Inferior parietal cortex (tissue), 1 donor: ENCODE results near the gene CLUH.
"Not testable (repeated sequence)": the region's sequence is repeated elsewhere in the genome, so short reads cannot be mapped to it uniquely, and the experiment has no call there.

Source experiments
- DNase-seq: peaks from one replicate; pipeline ENCODE4 v3.0.0-alpha.2; 2016; ENCODE audit errors: extremely low spot score

The CLUH gene

GRCh38 chr17:2701996-2702741 lies 9.4 kb downstream of the CLUH start:
- no peak for DNase-seq

DNA sequence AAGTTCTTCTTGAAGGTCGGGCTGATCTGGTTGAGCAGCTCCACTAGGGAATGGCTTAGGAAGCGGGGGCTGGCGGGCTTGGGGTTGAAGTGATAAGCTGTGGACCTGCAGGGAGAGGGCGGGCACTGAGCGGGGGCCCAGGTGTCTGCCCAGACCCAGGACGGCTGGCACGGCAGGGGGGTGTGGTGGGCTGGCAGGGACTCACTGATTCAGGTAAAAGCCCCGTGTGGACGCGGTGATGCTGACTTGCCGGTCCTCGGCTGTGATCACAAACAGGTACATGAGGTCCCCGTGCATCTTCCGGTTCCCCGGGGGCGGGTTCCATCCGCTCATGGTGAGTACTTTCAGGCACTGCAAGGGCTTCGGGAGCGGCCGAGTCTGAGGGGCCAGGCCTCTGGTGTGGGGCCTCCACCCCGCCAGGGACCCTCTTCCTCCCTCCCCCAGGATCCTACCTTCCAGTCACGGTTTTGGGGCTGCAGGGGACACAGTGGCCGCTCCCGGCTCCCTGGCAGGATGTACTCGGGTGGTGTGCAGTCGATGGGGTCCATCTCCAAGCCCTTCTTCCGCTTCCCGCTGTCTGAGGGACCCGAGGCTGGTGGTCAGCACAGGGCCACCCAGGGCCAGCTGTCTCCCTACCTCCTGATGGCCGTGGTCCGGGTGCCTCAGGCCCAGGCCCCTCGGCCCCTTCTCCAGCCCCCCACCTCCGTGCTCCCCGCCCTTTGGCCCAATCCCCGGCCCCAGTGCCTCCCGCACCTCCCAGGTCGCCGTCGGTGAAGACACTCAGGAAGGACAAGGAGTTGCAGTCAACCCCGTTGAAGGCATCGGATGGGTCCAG lies 10.2 kb downstream of the CLUH start:
- no peak for DNase-seq

- DNase-seq: no peak
Measured at GRCh38 chr17:2700491-2701141, 10.9 kb downstream of the CLUH start.

- no peak for DNase-seq
Measured at GRCh38 chr17:2700030-2700490, 11.5 kb downstream of the CLUH start.

GRCh38 chr17:2699216-2699805 lies 12.3 kb downstream of the CLUH start:
- DNase-seq: not testable (repeated sequence)

- DNase-seq: no peak
Measured at GRCh38 chr17:2697611-2698162, 13.9 kb downstream of the CLUH start.

GRCh38 chr17:2695961-2696760 lies 15.4 kb downstream of the CLUH start:
- no peak for DNase-seq

DNA sequence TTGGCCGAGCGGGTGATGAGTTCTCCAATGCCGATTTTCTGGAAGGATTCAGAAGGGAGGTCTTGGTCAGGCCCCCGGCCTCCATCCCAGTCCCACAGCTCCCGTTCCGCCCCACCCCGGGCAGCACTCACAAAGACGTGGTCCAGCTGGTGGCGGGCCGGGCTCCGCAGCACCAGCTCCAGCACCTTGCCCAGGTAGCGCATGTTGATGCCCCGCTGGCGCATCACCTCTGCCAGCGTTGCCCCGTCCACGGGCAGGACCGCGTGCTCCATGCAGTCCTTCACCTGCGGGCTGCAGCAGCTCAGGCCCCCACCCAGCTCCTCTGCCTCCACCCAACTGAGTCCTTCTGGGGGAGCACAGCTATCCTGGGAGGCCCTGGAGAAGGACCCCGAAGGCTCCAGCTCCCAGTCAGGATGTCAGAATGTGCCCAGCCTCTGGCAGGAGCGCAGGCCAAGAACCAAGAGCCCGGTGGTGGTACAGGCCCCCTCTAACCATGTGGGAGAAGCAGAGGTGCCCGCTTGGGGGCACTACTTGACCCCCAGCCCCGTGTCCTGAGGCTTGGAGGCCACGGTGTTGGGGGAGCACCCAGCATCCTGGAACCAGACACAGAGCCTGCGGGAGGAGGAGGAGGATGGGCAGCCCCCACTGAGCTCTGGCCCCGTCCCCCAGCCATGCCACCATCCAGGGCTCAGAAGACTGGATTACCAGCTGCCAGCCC lies 16.2 kb downstream of the CLUH start:
- no peak for DNase-seq

- no peak for DNase-seq
Measured at GRCh38 chr17:2694381-2695242, 17.0 kb downstream of the CLUH start.

GRCh38 chr17:2693561-2694380 lies 17.8 kb downstream of the CLUH start:
- DNase-seq: no peak

DNA sequence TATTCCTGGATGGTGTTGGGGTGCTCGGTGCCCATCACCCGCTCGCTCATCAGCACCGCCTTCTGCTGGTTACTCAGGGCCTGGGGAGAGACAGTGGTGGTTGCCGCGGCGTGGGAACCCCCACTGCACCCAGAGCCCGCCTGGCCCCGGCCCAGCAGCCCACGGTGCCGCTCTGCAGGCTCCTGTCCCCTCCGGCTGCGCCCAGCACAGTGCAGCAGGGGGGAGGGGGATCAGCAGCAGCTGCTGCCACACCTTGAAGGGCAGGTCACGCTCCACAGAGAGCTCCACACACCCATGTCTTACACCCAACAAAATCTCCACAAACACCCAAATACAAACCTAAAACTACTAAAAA lies 18.8 kb downstream of the CLUH start:
- DNase-seq: no peak

DNA sequence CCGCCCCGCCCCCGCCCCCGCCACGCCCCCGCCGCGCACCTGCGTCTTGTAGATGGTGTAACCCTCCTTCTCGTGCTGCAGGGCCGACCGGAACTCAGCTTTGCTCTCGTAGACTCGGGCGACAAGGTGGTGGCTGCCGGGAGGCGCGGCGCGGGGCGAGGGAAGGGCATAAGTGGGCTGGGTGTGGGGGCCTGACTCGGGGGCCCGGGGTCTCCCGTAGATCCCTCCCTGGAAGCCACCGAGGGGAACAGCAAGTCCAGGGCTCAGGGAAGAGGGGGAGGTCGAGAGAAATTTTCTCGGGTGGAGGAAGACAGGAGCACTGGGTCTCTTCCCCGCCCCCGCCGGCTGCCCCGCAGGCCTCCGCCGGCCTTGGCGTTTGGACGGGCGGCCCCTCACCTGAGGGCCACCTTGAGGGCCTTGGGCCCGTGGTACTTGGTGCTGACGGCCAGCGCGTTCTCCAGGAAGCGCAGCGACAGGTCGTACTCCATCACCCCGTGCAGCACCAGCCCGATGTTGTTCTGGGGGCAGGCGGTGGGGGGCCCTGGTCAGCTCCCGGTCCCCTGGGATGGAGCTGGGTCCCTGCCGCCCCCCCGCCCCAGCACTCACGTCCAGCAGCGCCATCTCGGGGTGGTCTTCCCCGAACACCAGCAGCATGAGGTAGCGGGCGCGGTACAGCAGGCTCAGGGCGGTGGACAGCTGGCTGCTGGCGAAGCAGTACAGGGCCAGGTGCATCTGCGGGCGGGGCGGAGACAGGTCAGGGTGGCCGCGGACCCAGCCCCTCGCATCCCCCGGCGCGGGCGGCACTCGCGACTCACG lies 19.4 kb downstream of the CLUH start:
- DNase-seq: no peak

DNA sequence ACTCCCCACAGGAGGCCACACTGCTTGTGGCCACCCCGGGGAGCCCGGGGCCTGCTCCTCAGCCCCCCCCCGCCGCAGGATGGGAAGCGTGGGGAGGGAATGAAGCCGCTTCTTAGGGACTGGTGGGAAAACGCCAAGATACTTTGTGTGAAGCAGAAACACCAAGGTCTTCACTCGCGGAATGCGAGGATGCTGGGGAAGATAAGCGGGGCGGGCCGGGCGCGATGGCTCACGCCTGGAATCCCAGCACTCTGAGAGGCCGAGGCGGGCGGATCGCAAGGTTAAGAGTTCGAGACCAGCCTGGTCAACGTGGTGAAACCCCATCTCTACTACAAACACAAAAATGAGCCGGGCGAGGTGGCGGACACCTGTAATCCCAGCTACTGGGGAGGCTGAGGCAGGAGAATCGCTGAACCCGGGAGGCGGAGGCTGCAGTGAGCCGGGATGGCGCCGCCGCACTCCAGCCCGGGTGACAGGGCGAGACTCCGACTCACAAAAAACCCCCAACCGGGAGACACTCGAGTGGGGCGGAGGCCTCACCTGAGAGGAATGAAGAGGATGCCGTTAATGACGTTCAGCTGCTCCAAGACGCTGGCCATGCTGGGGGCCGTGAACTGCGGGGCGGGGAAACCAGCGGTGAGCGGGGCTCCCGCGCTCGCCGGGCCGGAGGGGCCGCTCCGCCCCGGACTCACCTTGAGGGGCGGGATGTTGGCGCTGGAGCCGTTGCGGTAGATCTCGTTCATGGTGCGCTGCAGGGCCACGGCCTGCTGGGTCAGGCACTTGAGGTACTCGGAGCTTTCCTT lies 20.3 kb downstream of the CLUH start:
- no peak for DNase-seq

GRCh38 chr17:2690165-2691068 lies 21.1 kb downstream of the CLUH start:
- DNase-seq: no peak

DNA sequence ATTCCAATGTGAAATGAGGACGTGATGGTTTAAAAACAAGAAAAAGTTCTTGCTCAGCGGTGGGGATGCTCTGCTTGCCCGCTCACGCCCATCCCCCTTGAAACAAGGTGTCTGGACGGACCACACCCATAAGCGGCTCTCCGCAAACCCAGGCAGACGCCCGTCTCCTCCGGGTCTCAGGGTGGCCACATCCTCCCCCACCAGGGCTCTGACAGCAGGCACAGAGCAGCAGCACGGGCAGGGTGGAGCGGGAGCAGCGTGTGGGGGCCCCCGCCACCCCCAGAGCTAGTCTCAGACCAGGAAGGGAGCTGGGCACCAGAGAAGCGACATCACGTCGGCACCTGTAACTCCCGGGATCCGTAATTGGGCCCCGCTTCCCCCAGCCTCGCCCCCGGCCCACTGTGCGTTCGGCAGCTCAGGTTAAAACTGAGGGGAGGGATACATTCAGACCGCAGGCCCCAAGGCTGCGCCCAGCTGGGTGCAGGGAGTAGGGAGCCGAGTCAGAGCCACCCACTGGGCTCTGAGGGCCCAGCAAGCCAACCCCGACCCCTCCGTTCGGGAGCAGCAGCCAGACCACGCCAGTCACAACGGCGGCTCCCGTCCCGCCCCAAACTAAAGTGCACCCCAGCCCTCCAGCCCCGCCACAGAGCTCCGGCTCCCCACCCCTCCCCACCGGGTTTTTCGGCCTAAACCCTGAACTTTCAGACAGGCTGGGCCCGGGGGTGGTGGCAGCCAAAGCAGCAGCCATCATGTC lies 22.0 kb downstream of the CLUH start:
- DNase-seq: no peak
